OCI-LY3 (cell line): ENCODE results near the gene ZNF460.

Experiments
- H2AFZ ChIP-seq: fragments of 200-600, 300-600 bp; shearing (Covaris generic); 2 replicates; pipeline ENCODE4 v1.6.0; 2014; ENCODE audit warnings: antibody characterized with exemption, low read depth, low read length
- H3K27ac ChIP-seq: fragments of 200-600, 300-600 bp; sonication (generic); 2 replicates; pipeline ENCODE4 v1.5.1; 2014; ENCODE audit warnings: mild to moderate bottlenecking, low read length, moderate library complexity, mixed read lengths
- H3K27me3 ChIP-seq: fragments of 200-600, 300-600 bp; sonication (generic); 2 replicates; pipeline ENCODE4 v1.6.1; 2014; ENCODE audit warnings: low read depth, low read length, mixed read lengths
- H3K36me3 ChIP-seq: fragments of 200-600, 300-600 bp; sonication (generic); replicated peaks from 2 replicates; pipeline ENCODE3; 2014; ENCODE audit warnings: low read depth, low read length, mixed read lengths
- H3K4me1 ChIP-seq: fragments of 300-600, 200-600 bp; sonication (generic); 2 replicates; pipeline ENCODE4 v1.6.1; 2014; ENCODE audit warnings: low read length, mixed read lengths
- H3K4me2 ChIP-seq: fragments of 200-600, 300-600 bp; sonication (generic); 2 replicates; pipeline ENCODE4 v1.6.1; 2014; ENCODE audit warnings: low read length, mixed read lengths
- H3K4me3 ChIP-seq: fragments of 300-600, 200-600 bp; sonication (generic); 2 replicates; pipeline ENCODE4 v1.5.1; 2014; ENCODE audit warnings: antibody characterized with exemption, mild to moderate bottlenecking, low read length, moderate library complexity
- H3K79me2 ChIP-seq: fragments of 300-600, 200-600 bp; shearing (Covaris generic); 2 replicates; pipeline ENCODE4 v1.6.1; 2014; ENCODE audit warnings: mild to moderate bottlenecking, low read length, mixed read lengths
- H3K9ac ChIP-seq: fragments of 300-600, 200-600 bp; shearing (Covaris generic); 2 replicates; pipeline ENCODE4 v1.6.0; 2014; ENCODE audit warnings: mild to moderate bottlenecking, low read length, moderate library complexity
- H3K9me3 ChIP-seq: fragments of 200-600, 300-600 bp; shearing (Covaris generic); 2 replicates; pipeline ENCODE4 v1.6.1; 2014; ENCODE audit warnings: low read length, mixed read lengths; ENCODE audit not compliant: insufficient read depth
- H4K20me1 ChIP-seq: fragments of 200-600, 300-600 bp; sonication (generic); 2 replicates; pipeline ENCODE4 v1.6.1; 2016; ENCODE audit warnings: low read length, mixed read lengths; ENCODE audit not compliant: insufficient read depth
- CTCF ChIP-seq: fragments of 200-600, 300-600 bp; sonication (generic); IDR thresholded peaks from 2 replicates; pipeline ENCODE4 v1.5.1; 2014; ENCODE audit warnings: antibody characterized with exemption, low read length, low read depth
- EZH2phosphoT487 ChIP-seq: fragments of 200-600 bp; shearing (Covaris generic); IDR thresholded peaks from 2 replicates; pipeline ENCODE4 v1.6.1; 2018; ENCODE audit warnings: antibody characterized with exemption, mixed run types, low read depth

ZNF460 gene

GRCh38 chr19:57314146-57314545 is 33.9 kb downstream of the ZNF460 start:
- Histone ChIP-seq H2AFZ (no peak overlapping the region), H3K4me2 (no peak overlapping the region), H4K20me1 (no peaks in the 10 kb centered on the region), H3K4me1 (no peaks in the 10 kb centered on the region), H3K9me3 (no peaks in the 10 kb centered on the region), H3K27ac (no peak overlapping the region), H3K9ac (no peak overlapping the region), H3K36me3 (no peaks in the 10 kb centered on the region), H3K79me2 (no peaks in the 10 kb centered on the region), H3K4me3 (no peak overlapping the region), H3K27me3 (peaks cover 7% of the 10 kb centered on the region; the same call in 1 of the 2 replicates)
- TF ChIP-seq EZH2phosphoT487: no peak

GRCh38 chr19:57317503-57317902 is 37.2 kb downstream of the ZNF460 start:
- no peak for TF ChIP-seq CTCF
- Histone ChIP-seq H4K20me1 (peaks cover 11% of the 10 kb centered on the region), H3K4me2 (no peak overlapping the region), H3K36me3 (no peaks in the 10 kb centered on the region), H3K27ac (no peak overlapping the region), H2AFZ (no peak overlapping the region), H3K79me2 (peaks cover 22% of the 10 kb centered on the region), H3K4me3 (no peak overlapping the region), H3K4me1 (peaks cover 16% of the 10 kb centered on the region), H3K27me3 (peaks cover 7% of the 10 kb centered on the region; the same call in 1 of the 2 replicates), H3K9ac (no peak overlapping the region), H3K9me3 (no peaks in the 10 kb centered on the region)

- Histone ChIP-seq H3K4me3 (peak overlapping the region; percentile 84), H3K9ac (peak overlapping the region; percentile 87)
These were observed 39.5 kb downstream of the ZNF460 start for GRCh38 chr19:57319869-57320179.

GRCh38 chr19:57320180-57321084 is 40.1 kb downstream of the ZNF460 start, which contains the start of gene ZNF543:
ZNF543 (plus strand) TSS chr19:57320472; CDS start chr19:57320854, 382 bp downstream.
- Histone ChIP-seq H3K4me1 (peaks cover 16% of the 10 kb centered on the region), H4K20me1 (peaks cover 11% of the 10 kb centered on the region), H3K36me3 (peaks cover 18% of the 10 kb centered on the region), H3K9me3 (no peaks in the 10 kb centered on the region), H3K4me2 (peak within 1 kb of the TSS; percentile 100), H3K9ac (peak within 1 kb of the TSS; percentile 87), H3K4me3 (peak within 1 kb of the TSS; percentile 84), H3K79me2 (peaks cover 35% of the 10 kb centered on the region), H3K27me3 (peaks cover 7% of the 10 kb centered on the region; the same call in 1 of the 2 replicates), H2AFZ (peak within 1 kb of the TSS; percentile 75; the same call in 1 of the 2 replicates), H3K27ac (peak within 1 kb of the TSS; percentile 56)
- TF ChIP-seq CTCF (no peak), EZH2phosphoT487 (no peak)

More at GRCh38 chr19:57319869-57320179, 39.5 kb downstream of the ZNF460 start:
- no peak for TF ChIP-seq CTCF
- no peak for TF ChIP-seq EZH2phosphoT487
- Histone ChIP-seq H2AFZ (peak overlapping the region; percentile 75; the same call in 1 of the 2 replicates), H3K27ac (peak overlapping the region; percentile 56), H3K27me3 (peaks cover 7% of the 10 kb centered on the region; the same call in 1 of the 2 replicates), H3K4me2 (peak overlapping the region; percentile 83), H4K20me1 (peaks cover 11% of the 10 kb centered on the region), H3K36me3 (peaks cover 12% of the 10 kb centered on the region), H3K9me3 (no peaks in the 10 kb centered on the region), H3K79me2 (peaks cover 35% of the 10 kb centered on the region), H3K4me1 (peaks cover 16% of the 10 kb centered on the region)
